WTC11 (cell line): ENCODE data around the gene NFATC3. TPM values are rescaled to one million over a fixed set of nuclear protein-coding genes. Genes with fewer than 3 reads are reported as not detected.

ENCODE experiments used
- ATAC-seq: fragments of 200-7000 bp; cut with Tn5 transposase; 2 replicates; pipeline ENCODE4 v1.10.0; 2021; ENCODE audit warnings: mild to moderate bottlenecking, moderate library complexity
- CTCF ChIA-PET: fragments of 300-600 bp; sonication (Branson Sonifier 250); formaldehyde crosslinking; loops from one replicate; lab custom pipeline; 2021; ENCODE audit warnings: antibody characterized with exemption; lab: Charles Lee
- POLR2A ChIA-PET: fragments of 350-600 bp; sonication (Branson Sonifier 250); formaldehyde crosslinking; loops from one replicate; lab custom pipeline; 2021; ENCODE audit warnings: antibody characterized with exemption; lab: Charles Lee
- DNase-seq: peaks from one replicate; pipeline ENCODE4 v3.0.0; 2021; ENCODE audit warnings: low spot score
- H3K27ac Mint-ChIP-seq: 2 replicates; pipeline ENCODE4 v1.8.0; 2021; ENCODE audit warnings: mixed read lengths
- H3K27me3 Mint-ChIP-seq: 2 replicates; pipeline ENCODE4 v1.8.0; 2021; ENCODE audit warnings: low read depth, mild to moderate bottlenecking, moderate library complexity, mixed read lengths
- H3K36me3 Mint-ChIP-seq: 2 replicates; pipeline ENCODE4 v1.8.0; 2021; ENCODE audit warnings: mixed read lengths
- H3K4me1 Mint-ChIP-seq: 2 replicates; pipeline ENCODE4 v1.8.0; 2022; ENCODE audit warnings: mixed read lengths
- H3K4me3 Mint-ChIP-seq: 2 replicates; pipeline ENCODE4 v1.8.0; 2021; ENCODE audit warnings: mild to moderate bottlenecking, moderate library complexity, mixed read lengths
- H3K9me3 Mint-ChIP-seq: 2 replicates; pipeline ENCODE4 v1.8.0; 2021; ENCODE audit warnings: mixed read lengths
- EMX1 ChIP-seq: fragments of 250-450 bp; sonication (Bioruptor Pico); IDR thresholded peaks from 2 replicates; pipeline ENCODE4 v1.8.0; 2021; ENCODE audit warnings: mild to moderate bottlenecking
- FOXJ3 ChIP-seq: sonication (generic); formaldehyde crosslinking; IDR thresholded peaks from 2 replicates; pipeline ENCODE4 v1.9.0; 2021; ENCODE audit warnings: missing genetic modification reagents, mild to moderate bottlenecking, borderline replicate concordance
- HMGA2 ChIP-seq: fragments of 250-450 bp; sonication (Bioruptor Pico); IDR thresholded peaks from 2 replicates; pipeline ENCODE4 v1.4.0; 2021; ENCODE audit warnings: mild to moderate bottlenecking, moderate library complexity
- JAZF1 ChIP-seq: fragments of 250-450 bp; sonication (Bioruptor Pico); IDR thresholded peaks from 2 replicates; pipeline ENCODE4 v1.9.0; 2021; ENCODE audit warnings: moderate library complexity, mild to moderate bottlenecking, inconsistent platforms
- MYBL2 ChIP-seq: sonication (generic); formaldehyde crosslinking; IDR thresholded peaks from 2 replicates; pipeline ENCODE4 v1.8.1; 2023; ENCODE audit warnings: mild to moderate bottlenecking, moderate library complexity, missing genetic modification reagents
- NR3C1 ChIP-seq: sonication (generic); formaldehyde crosslinking; conservative IDR thresholded peaks from 2 replicates; pipeline ENCODE4 v1.8.1; 2023; ENCODE audit warnings: low read depth, mild to moderate bottlenecking, missing genetic modification reagents
- TEAD4 ChIP-seq: sonication (generic); formaldehyde crosslinking; IDR thresholded peaks from 2 replicates; pipeline ENCODE4 v1.8.0; 2022; ENCODE audit warnings: mild to moderate bottlenecking, missing genetic modification reagents
- total RNA-seq: library from RNA; stranded (reverse); gene quantifications from 3 replicates; pipeline ENCODE4 v1.2.3, GENCODE V29; 2021
- TF ChIP-seq, protein P1 (sequence below): sonication (generic); formaldehyde crosslinking; conservative IDR thresholded peaks from 2 replicates; pipeline ENCODE4 v1.8.1; 2023; ENCODE audit warnings: mild to moderate bottlenecking, low read depth, missing genetic modification reagents, moderate library complexity
- TF ChIP-seq, protein P2 (sequence below): sonication (generic); formaldehyde crosslinking; IDR thresholded peaks from 2 replicates; pipeline ENCODE4 v1.8.1; 2023; ENCODE audit warnings: mild to moderate bottlenecking, missing genetic modification reagents, borderline replicate concordance
- TF ChIP-seq, protein P3 (sequence below): fragments of 250-450 bp; sonication (Bioruptor Pico); IDR thresholded peaks from 2 replicates; pipeline ENCODE4 v1.9.0; 2021; ENCODE audit warnings: moderate library complexity, mild to moderate bottlenecking, inconsistent platforms, borderline replicate concordance
- TF ChIP-seq, protein P4 (sequence below): sonication (generic); formaldehyde crosslinking; IDR thresholded peaks from 2 replicates; pipeline ENCODE4 v1.8.1; 2023; ENCODE audit warnings: mild to moderate bottlenecking, missing genetic modification reagents
- TF ChIP-seq, protein P5 (sequence below): sonication (generic); formaldehyde crosslinking; IDR thresholded peaks from 2 replicates; pipeline ENCODE4 v1.8.0; 2023; ENCODE audit warnings: missing genetic modification reagents
- TF ChIP-seq, protein P6 (sequence below): sonication (generic); formaldehyde crosslinking; IDR thresholded peaks from 2 replicates; pipeline ENCODE4 v1.8.0; 2022; ENCODE audit warnings: mild to moderate bottlenecking, missing genetic modification reagents
- TF ChIP-seq, protein P7 (sequence below): sonication (generic); formaldehyde crosslinking; IDR thresholded peaks from 2 replicates; pipeline ENCODE4 v1.8.1; 2022; ENCODE audit warnings: low read depth, missing genetic modification reagents, borderline replicate concordance
- TF ChIP-seq, protein P8 (sequence below): fragments of 250-450 bp; sonication (Bioruptor Pico); IDR thresholded peaks from 2 replicates; pipeline ENCODE4 v1.9.0; 2021; ENCODE audit warnings: mild to moderate bottlenecking
- TF ChIP-seq, protein P9 (sequence below): fragments of 250-450 bp; sonication (Bioruptor Pico); IDR thresholded peaks from 2 replicates; pipeline ENCODE4 v1.9.0; 2021; ENCODE audit warnings: mild to moderate bottlenecking

The NFATC3 gene
- total RNA-seq, 1 experiment from 2014 or later = 34.6 TPM

DNA sequence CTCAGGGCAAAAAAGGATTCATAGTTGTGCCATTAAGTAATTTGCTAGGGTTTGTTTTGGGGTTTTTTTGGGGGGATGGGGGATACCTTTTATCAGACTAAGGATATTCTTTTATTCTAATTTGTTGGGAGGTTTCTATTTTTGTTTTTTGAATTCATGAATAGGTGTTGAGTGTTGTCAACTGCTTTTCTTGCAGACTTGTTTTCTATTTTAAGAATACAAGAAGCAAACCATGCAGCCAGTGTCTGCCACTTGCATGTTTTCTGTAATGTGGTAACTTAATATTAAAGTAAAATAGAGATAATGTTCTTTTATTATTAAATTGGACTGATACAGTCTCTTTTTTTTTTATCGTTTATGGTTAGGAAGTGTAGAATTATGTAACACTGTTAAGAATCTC is 49.5 kb downstream of the NFATC3 start:
- H3K27me3 Mint-ChIP-seq = no peaks in the 10 kb centered on the region
- ChIA-PET CTCF (no interaction called here), POLR2A (no interaction called here)
- H3K27ac Mint-ChIP-seq = no peak overlapping the region
- no peak for ATAC-seq
- H3K4me3 Mint-ChIP-seq = no peak overlapping the region
- no peaks in the 10 kb centered on the region for H3K9me3 Mint-ChIP-seq
- TF ChIP-seq, protein P1, sequence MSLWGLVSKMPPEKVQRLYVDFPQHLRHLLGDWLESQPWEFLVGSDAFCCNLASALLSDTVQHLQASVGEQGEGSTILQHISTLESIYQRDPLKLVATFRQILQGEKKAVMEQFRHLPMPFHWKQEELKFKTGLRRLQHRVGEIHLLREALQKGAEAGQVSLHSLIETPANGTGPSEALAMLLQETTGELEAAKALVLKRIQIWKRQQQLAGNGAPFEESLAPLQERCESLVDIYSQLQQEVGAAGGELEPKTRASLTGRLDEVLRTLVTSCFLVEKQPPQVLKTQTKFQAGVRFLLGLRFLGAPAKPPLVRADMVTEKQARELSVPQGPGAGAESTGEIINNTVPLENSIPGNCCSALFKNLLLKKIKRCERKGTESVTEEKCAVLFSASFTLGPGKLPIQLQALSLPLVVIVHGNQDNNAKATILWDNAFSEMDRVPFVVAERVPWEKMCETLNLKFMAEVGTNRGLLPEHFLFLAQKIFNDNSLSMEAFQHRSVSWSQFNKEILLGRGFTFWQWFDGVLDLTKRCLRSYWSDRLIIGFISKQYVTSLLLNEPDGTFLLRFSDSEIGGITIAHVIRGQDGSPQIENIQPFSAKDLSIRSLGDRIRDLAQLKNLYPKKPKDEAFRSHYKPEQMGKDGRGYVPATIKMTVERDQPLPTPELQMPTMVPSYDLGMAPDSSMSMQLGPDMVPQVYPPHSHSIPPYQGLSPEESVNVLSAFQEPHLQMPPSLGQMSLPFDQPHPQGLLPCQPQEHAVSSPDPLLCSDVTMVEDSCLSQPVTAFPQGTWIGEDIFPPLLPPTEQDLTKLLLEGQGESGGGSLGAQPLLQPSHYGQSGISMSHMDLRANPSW (CRISPR knock-in tag) = no peak
- no peak for TF ChIP-seq NR3C1 (CRISPR knock-in tag)
- TF ChIP-seq, protein P2, sequence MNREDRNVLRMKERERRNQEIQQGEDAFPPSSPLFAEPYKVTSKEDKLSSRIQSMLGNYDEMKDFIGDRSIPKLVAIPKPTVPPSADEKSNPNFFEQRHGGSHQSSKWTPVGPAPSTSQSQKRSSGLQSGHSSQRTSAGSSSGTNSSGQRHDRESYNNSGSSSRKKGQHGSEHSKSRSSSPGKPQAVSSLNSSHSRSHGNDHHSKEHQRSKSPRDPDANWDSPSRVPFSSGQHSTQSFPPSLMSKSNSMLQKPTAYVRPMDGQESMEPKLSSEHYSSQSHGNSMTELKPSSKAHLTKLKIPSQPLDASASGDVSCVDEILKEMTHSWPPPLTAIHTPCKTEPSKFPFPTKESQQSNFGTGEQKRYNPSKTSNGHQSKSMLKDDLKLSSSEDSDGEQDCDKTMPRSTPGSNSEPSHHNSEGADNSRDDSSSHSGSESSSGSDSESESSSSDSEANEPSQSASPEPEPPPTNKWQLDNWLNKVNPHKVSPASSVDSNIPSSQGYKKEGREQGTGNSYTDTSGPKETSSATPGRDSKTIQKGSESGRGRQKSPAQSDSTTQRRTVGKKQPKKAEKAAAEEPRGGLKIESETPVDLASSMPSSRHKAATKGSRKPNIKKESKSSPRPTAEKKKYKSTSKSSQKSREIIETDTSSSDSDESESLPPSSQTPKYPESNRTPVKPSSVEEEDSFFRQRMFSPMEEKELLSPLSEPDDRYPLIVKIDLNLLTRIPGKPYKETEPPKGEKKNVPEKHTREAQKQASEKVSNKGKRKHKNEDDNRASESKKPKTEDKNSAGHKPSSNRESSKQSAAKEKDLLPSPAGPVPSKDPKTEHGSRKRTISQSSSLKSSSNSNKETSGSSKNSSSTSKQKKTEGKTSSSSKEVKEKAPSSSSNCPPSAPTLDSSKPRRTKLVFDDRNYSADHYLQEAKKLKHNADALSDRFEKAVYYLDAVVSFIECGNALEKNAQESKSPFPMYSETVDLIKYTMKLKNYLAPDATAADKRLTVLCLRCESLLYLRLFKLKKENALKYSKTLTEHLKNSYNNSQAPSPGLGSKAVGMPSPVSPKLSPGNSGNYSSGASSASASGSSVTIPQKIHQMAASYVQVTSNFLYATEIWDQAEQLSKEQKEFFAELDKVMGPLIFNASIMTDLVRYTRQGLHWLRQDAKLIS (CRISPR knock-in tag) = no peak
- no peak for TF ChIP-seq TEAD4 (CRISPR knock-in tag)
- TF ChIP-seq FOXJ3 (CRISPR knock-in tag) = no peak
- TF ChIP-seq MYBL2 (CRISPR knock-in tag) = no peak
- TF ChIP-seq, all 79 proteins: peak for 0
- H3K4me1 Mint-ChIP-seq = no peaks in the 10 kb centered on the region
- H3K36me3 Mint-ChIP-seq = no peaks in the 10 kb centered on the region
- DNase-seq = no peak

DNA sequence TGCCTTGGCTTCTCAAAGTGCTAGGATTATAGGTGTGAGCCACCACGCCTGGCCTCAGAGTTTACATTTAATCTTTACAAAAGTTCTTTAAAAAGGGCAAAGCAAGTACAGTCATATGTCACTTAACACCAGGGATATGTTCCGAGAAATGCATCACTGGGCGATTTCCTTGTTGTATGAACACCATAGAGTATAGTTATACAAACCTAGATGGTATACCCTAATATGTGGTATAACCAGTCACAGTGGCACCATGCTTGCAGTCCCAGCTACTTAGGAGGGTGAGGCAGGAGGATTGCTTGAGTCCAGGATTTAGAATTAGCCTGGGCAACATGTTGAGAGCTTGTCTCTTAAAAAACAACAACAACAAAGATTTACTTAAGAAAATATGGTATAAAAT is 51.3 kb downstream of the NFATC3 start:
- ChIA-PET CTCF (no interaction called here), POLR2A (no interaction called here)
- ATAC-seq = no peak
- Mint-ChIP-seq H3K36me3 (no peaks in the 10 kb centered on the region), H3K4me1 (0 out of 2 replicates have a peak, but pooled peaks cover 4% of the 10 kb centered on the region), H3K27me3 (no peaks in the 10 kb centered on the region), H3K9me3 (no peaks in the 10 kb centered on the region), H3K27ac (no peak overlapping the region; the same call in 1 of the 2 replicates)
- TF ChIP-seq NR3C1 (CRISPR knock-in tag) = no peak
- TF ChIP-seq, all 79 proteins: peak for 0
- DNase-seq = no peak
- H3K4me3 Mint-ChIP-seq = no peak overlapping the region

DNA sequence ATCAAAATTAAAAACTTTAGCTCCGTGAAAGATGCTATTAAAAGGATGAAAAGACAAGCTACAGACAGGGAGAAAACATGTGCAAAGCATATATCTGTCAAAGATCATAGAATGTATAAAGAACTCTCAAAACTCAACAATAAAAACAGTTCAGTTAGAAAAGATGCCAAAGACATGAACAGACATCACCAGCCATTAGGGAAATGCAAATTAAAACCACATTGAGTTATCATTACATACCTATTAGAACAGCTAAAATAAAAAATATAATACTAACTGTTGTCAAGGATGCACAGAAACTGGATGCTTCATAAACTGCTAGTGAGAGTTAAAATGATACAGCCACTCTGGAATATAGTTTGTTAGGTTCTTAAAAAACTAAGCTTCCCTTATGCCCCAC is 58.8 kb downstream of the NFATC3 start:
- ATAC-seq = no peak
- Mint-ChIP-seq H3K9me3 (no peaks in the 10 kb centered on the region), H3K36me3 (no peaks in the 10 kb centered on the region), H3K27me3 (no peaks in the 10 kb centered on the region), H3K27ac (no peak overlapping the region), H3K4me3 (no peak overlapping the region), H3K4me1 (0 out of 2 replicates have a peak, but pooled peaks cover 4% of the 10 kb centered on the region)
- POLR2A ChIA-PET = interaction anchor here (0.5 kb wide), 1 partner anchor 129 kb away, joined by 3 read pairs; no protein-coding TSS in a partner anchor
- DNase-seq = no peak
- CTCF ChIA-PET = interaction anchor here (1.9 kb wide), 1 partner anchor 51 kb away, joined by 8 read pairs; no protein-coding TSS in a partner anchor
- TF ChIP-seq, protein P3, sequence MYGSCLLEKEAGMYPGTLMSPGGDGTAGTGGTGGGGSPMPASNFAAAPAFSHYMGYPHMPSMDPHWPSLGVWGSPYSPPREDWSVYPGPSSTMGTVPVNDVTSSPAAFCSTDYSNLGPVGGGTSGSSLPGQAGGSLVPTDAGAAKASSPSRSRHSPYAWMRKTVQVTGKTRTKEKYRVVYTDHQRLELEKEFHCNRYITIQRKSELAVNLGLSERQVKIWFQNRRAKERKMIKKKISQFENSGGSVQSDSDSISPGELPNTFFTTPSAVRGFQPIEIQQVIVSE = no peak
- TF ChIP-seq, protein P4, sequence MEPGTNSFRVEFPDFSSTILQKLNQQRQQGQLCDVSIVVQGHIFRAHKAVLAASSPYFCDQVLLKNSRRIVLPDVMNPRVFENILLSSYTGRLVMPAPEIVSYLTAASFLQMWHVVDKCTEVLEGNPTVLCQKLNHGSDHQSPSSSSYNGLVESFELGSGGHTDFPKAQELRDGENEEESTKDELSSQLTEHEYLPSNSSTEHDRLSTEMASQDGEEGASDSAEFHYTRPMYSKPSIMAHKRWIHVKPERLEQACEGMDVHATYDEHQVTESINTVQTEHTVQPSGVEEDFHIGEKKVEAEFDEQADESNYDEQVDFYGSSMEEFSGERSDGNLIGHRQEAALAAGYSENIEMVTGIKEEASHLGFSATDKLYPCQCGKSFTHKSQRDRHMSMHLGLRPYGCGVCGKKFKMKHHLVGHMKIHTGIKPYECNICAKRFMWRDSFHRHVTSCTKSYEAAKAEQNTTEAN (CRISPR knock-in tag) = no peak
- TF ChIP-seq, protein P5, sequence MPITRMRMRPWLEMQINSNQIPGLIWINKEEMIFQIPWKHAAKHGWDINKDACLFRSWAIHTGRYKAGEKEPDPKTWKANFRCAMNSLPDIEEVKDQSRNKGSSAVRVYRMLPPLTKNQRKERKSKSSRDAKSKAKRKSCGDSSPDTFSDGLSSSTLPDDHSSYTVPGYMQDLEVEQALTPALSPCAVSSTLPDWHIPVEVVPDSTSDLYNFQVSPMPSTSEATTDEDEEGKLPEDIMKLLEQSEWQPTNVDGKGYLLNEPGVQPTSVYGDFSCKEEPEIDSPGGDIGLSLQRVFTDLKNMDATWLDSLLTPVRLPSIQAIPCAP = no peak
- TF ChIP-seq, protein P6, sequence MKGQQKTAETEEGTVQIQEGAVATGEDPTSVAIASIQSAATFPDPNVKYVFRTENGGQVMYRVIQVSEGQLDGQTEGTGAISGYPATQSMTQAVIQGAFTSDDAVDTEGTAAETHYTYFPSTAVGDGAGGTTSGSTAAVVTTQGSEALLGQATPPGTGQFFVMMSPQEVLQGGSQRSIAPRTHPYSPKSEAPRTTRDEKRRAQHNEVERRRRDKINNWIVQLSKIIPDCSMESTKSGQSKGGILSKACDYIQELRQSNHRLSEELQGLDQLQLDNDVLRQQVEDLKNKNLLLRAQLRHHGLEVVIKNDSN (CRISPR knock-in tag) = no peak
- TF ChIP-seq HMGA2 (CRISPR knock-in tag) (no peak), EMX1 (CRISPR knock-in tag) (no peak), JAZF1 (CRISPR knock-in tag) (no peak)
- TF ChIP-seq, protein P7, sequence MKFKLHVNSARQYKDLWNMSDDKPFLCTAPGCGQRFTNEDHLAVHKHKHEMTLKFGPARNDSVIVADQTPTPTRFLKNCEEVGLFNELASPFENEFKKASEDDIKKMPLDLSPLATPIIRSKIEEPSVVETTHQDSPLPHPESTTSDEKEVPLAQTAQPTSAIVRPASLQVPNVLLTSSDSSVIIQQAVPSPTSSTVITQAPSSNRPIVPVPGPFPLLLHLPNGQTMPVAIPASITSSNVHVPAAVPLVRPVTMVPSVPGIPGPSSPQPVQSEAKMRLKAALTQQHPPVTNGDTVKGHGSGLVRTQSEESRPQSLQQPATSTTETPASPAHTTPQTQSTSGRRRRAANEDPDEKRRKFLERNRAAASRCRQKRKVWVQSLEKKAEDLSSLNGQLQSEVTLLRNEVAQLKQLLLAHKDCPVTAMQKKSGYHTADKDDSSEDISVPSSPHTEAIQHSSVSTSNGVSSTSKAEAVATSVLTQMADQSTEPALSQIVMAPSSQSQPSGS (CRISPR knock-in tag) = no peak
- TF ChIP-seq, protein P8, sequence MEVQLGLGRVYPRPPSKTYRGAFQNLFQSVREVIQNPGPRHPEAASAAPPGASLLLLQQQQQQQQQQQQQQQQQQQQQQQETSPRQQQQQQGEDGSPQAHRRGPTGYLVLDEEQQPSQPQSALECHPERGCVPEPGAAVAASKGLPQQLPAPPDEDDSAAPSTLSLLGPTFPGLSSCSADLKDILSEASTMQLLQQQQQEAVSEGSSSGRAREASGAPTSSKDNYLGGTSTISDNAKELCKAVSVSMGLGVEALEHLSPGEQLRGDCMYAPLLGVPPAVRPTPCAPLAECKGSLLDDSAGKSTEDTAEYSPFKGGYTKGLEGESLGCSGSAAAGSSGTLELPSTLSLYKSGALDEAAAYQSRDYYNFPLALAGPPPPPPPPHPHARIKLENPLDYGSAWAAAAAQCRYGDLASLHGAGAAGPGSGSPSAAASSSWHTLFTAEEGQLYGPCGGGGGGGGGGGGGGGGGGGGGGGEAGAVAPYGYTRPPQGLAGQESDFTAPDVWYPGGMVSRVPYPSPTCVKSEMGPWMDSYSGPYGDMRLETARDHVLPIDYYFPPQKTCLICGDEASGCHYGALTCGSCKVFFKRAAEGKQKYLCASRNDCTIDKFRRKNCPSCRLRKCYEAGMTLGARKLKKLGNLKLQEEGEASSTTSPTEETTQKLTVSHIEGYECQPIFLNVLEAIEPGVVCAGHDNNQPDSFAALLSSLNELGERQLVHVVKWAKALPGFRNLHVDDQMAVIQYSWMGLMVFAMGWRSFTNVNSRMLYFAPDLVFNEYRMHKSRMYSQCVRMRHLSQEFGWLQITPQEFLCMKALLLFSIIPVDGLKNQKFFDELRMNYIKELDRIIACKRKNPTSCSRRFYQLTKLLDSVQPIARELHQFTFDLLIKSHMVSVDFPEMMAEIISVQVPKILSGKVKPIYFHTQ (CRISPR knock-in tag) = no peak
- TF ChIP-seq, protein P9, sequence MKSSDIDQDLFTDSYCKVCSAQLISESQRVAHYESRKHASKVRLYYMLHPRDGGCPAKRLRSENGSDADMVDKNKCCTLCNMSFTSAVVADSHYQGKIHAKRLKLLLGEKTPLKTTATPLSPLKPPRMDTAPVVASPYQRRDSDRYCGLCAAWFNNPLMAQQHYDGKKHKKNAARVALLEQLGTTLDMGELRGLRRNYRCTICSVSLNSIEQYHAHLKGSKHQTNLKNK (CRISPR knock-in tag) = no peak
